GM12892 (cell line): ENCODE results near the gene NDUFB2.

ENCODE experiments used
- POLR2A ChIP-seq: IDR thresholded peaks from 2 replicates; pipeline ENCODE4 v1.6.1; 2011; ENCODE audit warnings: low read depth, low read length, control low read depth
- POLR2AphosphoS5 ChIP-seq: IDR thresholded peaks from 2 replicates; pipeline ENCODE4 v1.6.1; 2011; ENCODE audit warnings: low read depth, low read length, control low read depth

GRCh38 chr7:140653319-140654108 lies 43.0 kb upstream of the NDUFB2 start:
- no peak for TF ChIP-seq POLR2AphosphoS5
- no peak for TF ChIP-seq POLR2A
